NT2/D1 (cell line): ENCODE results near the gene MAPK9.

Source experiments
- DNase-seq: peaks from one replicate; pipeline ENCODE4 v3.0.0-alpha.2; 2011; ENCODE audit warnings: low read depth, low spot score
- H3K27me3 ChIP-seq: 2 replicates; pipeline ENCODE4 v1.6.0; 2011; ENCODE audit warnings: mild to moderate bottlenecking; ENCODE audit not compliant: insufficient read length, insufficient read depth
- H3K36me3 ChIP-seq: 2 replicates; pipeline ENCODE4 v1.6.1; 2011; ENCODE audit warnings: mild to moderate bottlenecking, low read length, mixed read lengths; ENCODE audit not compliant: insufficient read depth, insufficient read length
- H3K4me1 ChIP-seq: 2 replicates; pipeline ENCODE4 v1.5.1; 2011; ENCODE audit not compliant: insufficient read depth, insufficient read length
- H3K4me3 ChIP-seq: 2 replicates; pipeline ENCODE4 v1.5.1; 2011; ENCODE audit warnings: low read depth; ENCODE audit not compliant: insufficient read length
- H3K9ac ChIP-seq: 2 replicates; pipeline ENCODE4 v1.6.0; 2011; ENCODE audit warnings: low read depth; ENCODE audit not compliant: insufficient read length
- H3K9me3 ChIP-seq: 2 replicates; pipeline ENCODE4 v1.5.1; 2011; ENCODE audit warnings: mild to moderate bottlenecking, low read length; ENCODE audit not compliant: insufficient read depth
- SUZ12 ChIP-seq: IDR thresholded peaks from 2 replicates; pipeline ENCODE4 v1.6.1; 2011; ENCODE audit not compliant: insufficient read length, insufficient read depth; ENCODE audit errors: extremely low read depth
- YY1 ChIP-seq: IDR thresholded peaks from 2 replicates; pipeline ENCODE4 v1.6.1; 2011; ENCODE audit not compliant: insufficient read length, insufficient read depth
- ZNF274 ChIP-seq: IDR thresholded peaks from 2 replicates; pipeline ENCODE4 v1.6.1; 2011; ENCODE audit warnings: mild to moderate bottlenecking, low read depth, low read length

Gene MAPK9

GRCh38 chr5:180271221-180271620, 20.7 kb downstream of the MAPK9 start:
- Histone ChIP-seq H3K27me3 (no peaks in the 10 kb centered on the region), H3K9ac (no peak overlapping the region), H3K4me1 (no peaks in the 10 kb centered on the region), H3K36me3 (peaks cover 32% of the 10 kb centered on the region), H3K9me3 (peaks cover 37% of the 10 kb centered on the region), H3K4me3 (no peak overlapping the region)
- TF ChIP-seq ZNF274: no peak
- no peak for TF ChIP-seq YY1
- TF ChIP-seq SUZ12: no peak
- no peak for DNase-seq

GRCh38 chr5:180259260-180259611, 32.6 kb downstream of the MAPK9 start:
- TF ChIP-seq YY1 (no peak), ZNF274 (0 out of 2 replicates have a peak, but pooled peaks have one; percentile 71), SUZ12 (no peak)
- Histone ChIP-seq H3K9me3 (peaks cover 99% of the 10 kb centered on the region), H3K4me3 (no peak overlapping the region), H3K36me3 (peaks cover 64% of the 10 kb centered on the region), H3K9ac (no peak overlapping the region), H3K27me3 (no peaks in the 10 kb centered on the region), H3K4me1 (no peaks in the 10 kb centered on the region)
- no peak for DNase-seq

GRCh38 chr5:180253036-180253824, 38.7 kb downstream of the MAPK9 start:
- Histone ChIP-seq H3K36me3 (peaks cover 54% of the 10 kb centered on the region), H3K27me3 (no peaks in the 10 kb centered on the region), H3K4me1 (no peaks in the 10 kb centered on the region), H3K4me3 (no peak overlapping the region), H3K9me3 (peaks cover 99% of the 10 kb centered on the region), H3K9ac (no peak overlapping the region)
- no peak for DNase-seq
- TF ChIP-seq ZNF274: no peak
- TF ChIP-seq YY1: no peak

GRCh38 chr5:180251887-180252286, 40.0 kb downstream of the MAPK9 start:
- Histone ChIP-seq H3K9me3 (peaks cover 86% of the 10 kb centered on the region), H3K36me3 (peaks cover 56% of the 10 kb centered on the region), H3K27me3 (no peaks in the 10 kb centered on the region), H3K9ac (no peak overlapping the region), H3K4me1 (no peaks in the 10 kb centered on the region), H3K4me3 (no peak overlapping the region)
- TF ChIP-seq YY1: no peak
- no peak for TF ChIP-seq ZNF274
- TF ChIP-seq SUZ12: no peak
- DNase-seq: no peak

- Histone ChIP-seq H3K9me3 (peaks cover 79% of the 10 kb centered on the region), H3K4me1 (no peaks in the 10 kb centered on the region), H3K9ac (no peak overlapping the region), H3K36me3 (peaks cover 53% of the 10 kb centered on the region), H3K4me3 (no peak overlapping the region), H3K27me3 (no peaks in the 10 kb centered on the region)
- TF ChIP-seq YY1 (no peak), ZNF274 (no peak), SUZ12 (no peak)
- no peak for DNase-seq
Observed at GRCh38 chr5:180251141-180251540, 40.7 kb downstream of the MAPK9 start.

GRCh38 chr5:180250329-180250728, 41.6 kb downstream of the MAPK9 start:
- Histone ChIP-seq H3K9ac (no peak overlapping the region), H3K36me3 (peaks cover 53% of the 10 kb centered on the region)

GRCh38 chr5:180241600-180241999, 50.3 kb downstream of the MAPK9 start:
- peaks cover 31% of the 10 kb centered on the region for H3K36me3 ChIP-seq
- DNase-seq: no peak
- no peaks in the 10 kb centered on the region for H3K27me3 ChIP-seq
- TF ChIP-seq SUZ12: no peak
- TF ChIP-seq YY1: no peak
- no peak for TF ChIP-seq ZNF274
- no peak overlapping the region for H3K9ac ChIP-seq
- no peaks in the 10 kb centered on the region; the same call in 1 of the 2 replicates for H3K9me3 ChIP-seq
- no peaks in the 10 kb centered on the region for H3K4me1 ChIP-seq
- H3K4me3 ChIP-seq: no peak overlapping the region

More at GRCh38 chr5:180250329-180250728, 41.6 kb downstream of the MAPK9 start:
- Histone ChIP-seq H3K4me3 (no peak overlapping the region), H3K4me1 (no peaks in the 10 kb centered on the region), H3K27me3 (no peaks in the 10 kb centered on the region), H3K9me3 (peaks cover 70% of the 10 kb centered on the region)
- TF ChIP-seq SUZ12 (no peak), ZNF274 (no peak), YY1 (no peak)
- no peak for DNase-seq
